Stomach (tissue), 9 donors: Measurements from ENCODE around the gene CD28. TPM values are rescaled to one million over a fixed set of nuclear protein-coding genes. Genes with fewer than 3 reads are reported as not detected.

ENCODE experiments used
- DNase-seq, 2 donors: peaks; one replicate each; pipeline versions ENCODE4 v3.0.0 to v3.0.0-alpha.2; 2013 to 2019
- H3K27ac ChIP-seq, 5 donors: fragments of 200-600 bp in 4 of 5; sonication (generic) in 4 of 5; one replicate each; pipeline ENCODE4 v1.5.1; 2013 to 2019; ENCODE audit warnings: mild to moderate bottlenecking in 1 of 5, moderate library complexity in 1 of 5
- H3K27me3 ChIP-seq, 3 donors: fragments of 200-600 bp; sonication (generic); one replicate each; pipeline ENCODE4 v1.5.1; 2017 to 2019; ENCODE audit warnings: mixed run types in 1 of 3
- H3K36me3 ChIP-seq, 4 donors: fragments of 200-600 bp; sonication (generic); 1 replicate in 3 of 4; 2 replicates in 1 of 4; pipeline ENCODE4 v1.5.1; 2016 to 2019
- H3K4me1 ChIP-seq, 4 donors: fragments of 200-600 bp; sonication (generic); one replicate each; pipeline ENCODE4 v1.5.1; 2016 to 2019
- H3K4me3 ChIP-seq, 4 donors: fragments of 200-600 bp; sonication (generic) in 3 of 4; one replicate each; pipeline ENCODE4 v1.5.1; 2016 to 2019; ENCODE audit warnings: mild to moderate bottlenecking in 1 of 4
- H3K9me3 ChIP-seq, 4 donors: fragments of 200-600 bp; sonication (generic); one replicate each; pipeline ENCODE4 v1.5.1; 2016 to 2019
- CTCF ChIP-seq, 7 experiments: fragments of 450-650 bp in 4 of 7; fragments of 200-600 bp in 3 of 7; sonication (generic) in 3 of 7; IDR thresholded peaks; one replicate each; pipeline ENCODE4 v1.5.1; 2016 to 2019; ENCODE audit warnings: antibody characterized with exemption in 7 of 7, control low read depth in 2 of 7, mild to moderate bottlenecking in 1 of 7
- EP300 ChIP-seq: sonication (generic); formaldehyde crosslinking; IDR thresholded peaks from one replicate; pipeline ENCODE4 v1.6.1; 2017; ENCODE audit warnings: antibody characterized with exemption
- POLR2A ChIP-seq, 4 donors: fragments of 450-650 bp; IDR thresholded peaks; one replicate each; pipeline ENCODE4 v1.6.1; 2016; ENCODE audit warnings: antibody characterized with exemption in 4 of 4, control low read depth in 2 of 4, mild to moderate bottlenecking in 1 of 4, moderate library complexity in 1 of 4
- POLR2AphosphoS5 ChIP-seq, 3 donors: sonication (generic); formaldehyde crosslinking; IDR thresholded peaks; one replicate each; pipeline ENCODE4 v1.6.1; 2016; ENCODE audit warnings: antibody characterized with exemption in 3 of 3
- WGBS, 5 donors: extraction: QIAGEN DNeasy Blood & Tissue Kit in 3 of 5; methylation state at CpG; one replicate each; pipeline versions ENCODE4 v1.1.5 to v1.1.7; 2013 to 2018; 5-methylcytosine and 5-hydroxymethylcytosine counted together
- intact Hi-C: fragments of 100-400 bp; cut with DNase I; formaldehyde crosslinking; loops from one replicate; pipeline ENCODE4 v1.15.1; 2023; ENCODE audit warnings: low total_unique reads
- polyA plus RNA-seq, 3 donors: library from polyadenylated mRNA; stranded (reverse); fragments of 200-250 nt; gene quantifications; one replicate each; pipeline ENCODE4 v1.2.3, GENCODE V29; 2013
- total RNA-seq, 5 donors: library from RNA; depleted of rRNA; stranded (reverse); fragments of >200 nt; gene quantifications; one replicate each; pipeline versions ENCODE4 v1.1.0 to v1.2.3, GENCODE V29; 2014 to 2016
- donor health status: healthy with polysubstance abuse.
- donor health status: Bipolar disorder and iron deficiency.
- donor health status: healthy.

CD28 gene
- total and polyA plus RNA-seq, 8 donors = 0.15 to 4.4 (median 0.27) TPM; not detected in 2

GRCh38 chr2:203722411-203722810 is 16.0 kb downstream of the CD28 start:
- WGBS, 5 donors = 53 to 70% (median 60%) methylated on average over 2 of the region's 2 CpGs
- peaks cover 4 to 20% (median 14%) of the 10 kb centered on the region in 4 donors for H3K4me1 ChIP-seq
- H3K27ac ChIP-seq = no peak overlapping the region
- DNase-seq = no peak
- no peak for TF ChIP-seq CTCF (IDR thresholded peaks at IDR 0.05)
- TF ChIP-seq POLR2A (IDR thresholded peaks at IDR 0.05) = no peak
- TF ChIP-seq EP300 = no peak
- TF ChIP-seq POLR2AphosphoS5 (IDR thresholded peaks at IDR 0.05) = no peak
- H3K27me3 ChIP-seq = no peaks in the 10 kb centered on the region
- intact Hi-C loops = no loop called here
- H3K9me3 ChIP-seq = no peaks in the 10 kb centered on the region
- H3K4me3 ChIP-seq = no peak overlapping the region
- no peaks in the 10 kb centered on the region for H3K36me3 ChIP-seq

DNA sequence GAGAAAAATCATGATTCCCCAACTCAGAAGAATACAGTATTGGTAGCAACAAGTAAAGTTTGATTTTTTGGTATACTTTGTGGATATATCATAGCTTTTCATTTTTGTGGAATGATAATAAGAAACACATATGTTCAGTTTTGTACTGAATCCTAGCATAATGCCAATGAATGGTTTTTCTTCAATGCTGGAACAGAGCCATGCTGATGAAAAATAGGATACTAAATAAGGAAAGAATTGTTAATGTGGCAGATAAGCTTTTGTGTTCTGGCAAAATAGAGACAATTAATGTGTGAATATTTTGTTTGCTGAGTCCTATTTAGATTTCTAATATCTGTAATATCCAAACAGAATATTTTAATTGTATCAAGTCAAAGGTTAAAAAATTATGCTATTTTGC is 21.9 kb downstream of the CD28 start:
- Histone ChIP-seq H3K27ac (no peak overlapping the region), H3K4me3 (no peak overlapping the region), H3K9me3 (no peaks in the 10 kb centered on the region), H3K4me1 (no peaks in the 10 kb centered on the region), H3K36me3 (no peaks in the 10 kb centered on the region), H3K27me3 (no peaks in the 10 kb centered on the region)
- intact Hi-C loops = no loop called here
- no peak for DNase-seq
- TF ChIP-seq POLR2AphosphoS5 (IDR thresholded peaks at IDR 0.05) = no peak
- TF ChIP-seq POLR2A (IDR thresholded peaks at IDR 0.05) = no peak
- TF ChIP-seq CTCF (IDR thresholded peaks at IDR 0.05) = no peak

- no peaks in the 10 kb centered on the region for H3K36me3 ChIP-seq
- H3K9me3 ChIP-seq = no peaks in the 10 kb centered on the region
- no peaks in the 10 kb centered on the region for H3K4me1 ChIP-seq
- no peak overlapping the region for H3K4me3 ChIP-seq
- intact Hi-C loops = no loop called here
- no peak for TF ChIP-seq CTCF (IDR thresholded peaks at IDR 0.05)
- TF ChIP-seq POLR2AphosphoS5 (IDR thresholded peaks at IDR 0.05) = no peak
- no peak for TF ChIP-seq EP300
- no peak for TF ChIP-seq POLR2A (IDR thresholded peaks at IDR 0.05)
- H3K27me3 ChIP-seq = no peaks in the 10 kb centered on the region
- DNase-seq = no peak
- 84 to 92% (median 87%) methylated on average over 4 of the region's 4 CpGs for WGBS, 5 donors
- no peak overlapping the region for H3K27ac ChIP-seq
Observed at GRCh38 chr2:203730076-203730729, 23.8 kb downstream of the CD28 start.

GRCh38 chr2:203730883-203731282 is 24.4 kb downstream of the CD28 start:
- Histone ChIP-seq H3K27ac (no peak overlapping the region), H3K4me1 (no peaks in the 10 kb centered on the region), H3K27me3 (no peaks in the 10 kb centered on the region), H3K36me3 (no peaks in the 10 kb centered on the region), H3K9me3 (no peaks in the 10 kb centered on the region), H3K4me3 (no peak overlapping the region)
- intact Hi-C loops = no loop called here
- DNase-seq = no peak
- 88 to 97% (median 92%) methylated on average over 2 of the region's 2 CpGs for WGBS, 5 donors
- TF ChIP-seq CTCF (IDR thresholded peaks at IDR 0.05) (no peak), EP300 (no peak), POLR2A (IDR thresholded peaks at IDR 0.05) (no peak), POLR2AphosphoS5 (IDR thresholded peaks at IDR 0.05) (no peak)
